NCI-H1105 (cell line): ENCODE results near the gene SF3A1.

Experiments used
- DNase-seq: peaks from one replicate; lab custom pipeline; 2025; lab: John Stamatoyannopoulos, UW

Gene SF3A1

DNA sequence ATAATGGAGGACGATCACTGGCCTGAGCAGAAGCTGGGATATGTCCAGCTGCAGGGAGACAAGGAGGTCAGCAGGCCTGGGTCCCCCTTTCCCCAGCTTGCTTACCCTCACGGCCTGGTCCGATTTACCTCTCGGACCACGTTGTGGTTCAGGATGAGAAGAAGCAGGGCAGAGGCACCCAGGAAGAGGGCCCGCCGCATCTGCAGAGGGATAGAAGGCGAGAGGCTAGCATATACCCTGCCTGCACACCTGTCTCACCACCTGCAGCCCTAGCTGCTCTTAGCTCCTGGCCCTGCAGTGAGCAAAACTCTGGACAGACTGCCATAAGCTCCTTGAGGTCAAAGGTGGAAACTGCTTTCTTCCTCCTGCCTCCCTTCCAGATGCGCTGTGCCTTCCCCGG lies 29.2 kb upstream of the SF3A1 start:
- DNase-seq, result no peak

DNA sequence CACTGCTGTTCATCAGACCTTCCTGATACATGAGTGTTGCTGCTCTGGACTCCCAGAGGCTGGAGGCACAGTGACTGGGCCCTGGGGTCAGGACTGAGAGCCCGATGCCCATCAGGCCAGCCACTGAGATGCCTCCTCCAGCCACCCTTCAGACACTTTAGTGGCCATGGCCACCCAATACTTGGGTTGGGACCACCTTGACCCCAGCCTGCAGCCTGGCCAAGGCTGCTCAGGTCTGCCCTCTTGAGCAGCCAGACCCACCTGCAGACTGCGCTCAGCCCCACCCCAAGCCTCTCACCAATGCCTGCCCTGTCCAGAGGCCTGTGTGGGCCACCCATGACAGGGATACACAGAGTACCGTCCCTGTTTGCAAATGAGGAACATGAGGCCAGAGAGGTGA lies 26.4 kb upstream of the SF3A1 start:
- no peak for DNase-seq

- no peak for DNase-seq
Observed at GRCh38 chr22:30382340-30382739, 25.6 kb upstream of the SF3A1 start.

- no peak for DNase-seq
Observed at GRCh38 chr22:30381264-30381663, 24.6 kb upstream of the SF3A1 start.

- no peak for DNase-seq
Observed at GRCh38 chr22:30380011-30380410, 23.3 kb upstream of the SF3A1 start.

GRCh38 chr22:30375312-30375849 lies 18.7 kb upstream of the SF3A1 start:
- DNase-seq, result no peak

DNA sequence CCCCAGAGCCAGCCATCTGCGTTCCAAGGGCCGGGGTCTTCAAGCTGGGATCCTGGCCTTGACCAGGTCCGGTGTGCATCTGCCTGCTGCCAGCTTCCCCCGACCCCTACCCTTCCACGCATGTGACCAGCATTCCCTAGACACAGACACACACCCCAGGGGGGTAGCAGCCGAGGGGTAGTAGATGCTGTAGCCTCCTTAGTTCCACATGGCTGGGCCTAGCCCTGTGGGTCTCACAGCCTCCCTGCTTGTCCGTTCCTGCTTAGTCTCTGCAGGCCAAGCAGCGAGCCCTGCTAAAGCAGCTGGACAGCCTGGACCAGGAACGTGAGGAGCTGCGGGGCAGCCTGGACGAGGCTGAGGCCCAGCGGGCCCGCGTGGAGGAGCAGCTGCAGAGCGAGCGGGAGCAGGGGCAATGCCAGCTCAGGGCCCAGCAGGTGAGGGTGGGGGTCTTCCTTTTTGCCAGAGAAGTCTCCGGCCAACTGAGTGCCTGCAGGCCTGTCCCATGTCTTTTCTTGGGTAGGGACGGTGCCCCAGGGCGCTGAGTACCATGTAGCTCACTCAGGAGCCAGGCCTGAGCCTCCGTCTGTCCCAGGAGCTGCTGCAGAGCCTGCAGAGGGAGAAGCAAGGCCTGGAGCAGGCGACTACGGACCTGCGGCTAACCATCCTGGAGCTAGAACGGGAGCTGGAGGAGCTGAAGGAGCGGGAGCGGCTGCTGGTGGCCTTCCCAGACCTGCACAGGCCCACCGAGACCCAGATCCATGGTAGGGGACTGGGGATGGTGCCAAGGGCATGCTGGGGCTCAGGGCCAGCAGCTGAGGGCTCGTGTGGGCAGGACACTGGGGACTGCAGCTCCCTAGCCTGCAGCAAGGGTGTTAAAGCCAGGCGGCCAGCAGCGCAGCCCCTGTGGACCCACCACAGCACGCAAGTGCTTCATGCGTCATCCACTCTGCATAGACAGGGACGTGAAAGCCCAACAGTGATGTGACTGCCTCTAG lies 16.9 kb upstream of the SF3A1 start:
- DNase-seq, result no peak

GRCh38 chr22:30372915-30373314 lies 16.2 kb upstream of the SF3A1 start:
- no peak for DNase-seq

DNA sequence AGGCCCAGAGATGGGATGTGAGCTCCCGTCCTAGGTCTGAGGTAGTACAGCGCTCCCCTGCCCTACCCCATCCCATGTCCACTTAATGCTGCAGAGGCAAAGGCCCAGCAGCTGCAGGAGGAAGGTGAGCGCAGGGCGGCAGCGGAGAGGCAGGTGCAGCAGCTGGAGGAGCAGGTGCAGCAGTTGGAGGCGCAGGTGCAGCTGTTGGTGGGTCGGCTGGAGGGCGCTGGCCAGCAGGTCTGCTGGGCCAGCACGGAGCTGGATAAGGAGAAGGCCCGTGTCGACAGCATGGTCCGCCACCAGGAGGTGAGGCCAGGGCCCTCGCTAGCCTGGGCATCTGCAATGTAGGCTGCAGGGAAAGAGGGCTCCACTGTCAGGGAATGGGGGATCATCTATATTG lies 15.3 kb upstream of the SF3A1 start:
- no peak for DNase-seq

- DNase-seq, result no peak
Observed at GRCh38 chr22:30371321-30371720, 14.6 kb upstream of the SF3A1 start.

DNA sequence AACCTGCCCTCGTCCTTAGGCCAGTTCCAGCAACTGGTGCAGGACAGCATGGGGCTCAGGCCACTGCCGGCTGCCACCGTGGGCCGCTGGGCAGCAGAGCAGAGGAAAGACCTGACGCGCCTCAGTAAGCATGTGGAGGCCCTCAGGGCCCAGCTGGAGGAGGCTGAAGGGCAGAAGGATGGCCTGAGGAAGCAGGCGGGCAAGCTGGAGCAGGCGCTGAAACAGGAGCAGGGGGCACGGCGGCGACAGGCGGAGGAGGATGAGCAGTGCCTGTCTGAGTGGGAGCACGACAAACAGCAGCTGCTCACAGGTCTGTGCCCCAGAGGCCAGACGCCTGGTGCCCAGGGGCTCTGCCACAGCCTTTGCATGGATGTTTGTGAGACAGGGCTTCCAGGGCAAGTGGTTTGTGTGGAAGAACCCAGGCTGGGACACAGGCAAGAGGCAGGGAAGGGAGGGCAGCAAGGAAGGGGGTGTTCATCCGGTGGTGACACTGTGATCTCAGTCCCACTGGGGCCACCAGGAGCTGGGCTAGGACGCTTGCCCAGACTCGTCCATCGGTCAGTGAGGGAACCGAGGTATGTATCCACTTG lies 14.0 kb upstream of the SF3A1 start:
- no peak for DNase-seq

- no peak for DNase-seq
Observed at GRCh38 chr22:30368420-30368819, 11.7 kb upstream of the SF3A1 start.

DNA sequence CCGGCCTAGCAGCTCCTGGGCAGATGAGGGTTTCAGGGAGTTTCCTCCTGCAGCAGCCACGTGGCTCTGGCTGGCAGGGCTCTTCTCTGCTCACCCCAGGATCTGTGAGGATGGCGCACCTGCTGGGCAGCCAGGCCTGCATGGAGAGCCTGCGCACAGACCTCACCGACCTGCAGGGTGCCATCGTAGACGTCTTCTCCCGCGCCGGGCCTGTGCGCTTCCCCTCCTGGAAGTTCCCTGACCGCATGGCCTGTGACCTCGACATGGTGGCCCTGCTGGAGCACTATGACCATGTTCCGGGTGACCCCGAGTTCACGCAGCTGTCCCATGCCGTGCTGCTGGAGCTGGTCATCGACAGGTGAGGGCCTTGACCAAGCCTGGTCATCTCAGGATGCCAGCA lies 9.2 kb upstream of the SF3A1 start:
- no peak for DNase-seq

DNA sequence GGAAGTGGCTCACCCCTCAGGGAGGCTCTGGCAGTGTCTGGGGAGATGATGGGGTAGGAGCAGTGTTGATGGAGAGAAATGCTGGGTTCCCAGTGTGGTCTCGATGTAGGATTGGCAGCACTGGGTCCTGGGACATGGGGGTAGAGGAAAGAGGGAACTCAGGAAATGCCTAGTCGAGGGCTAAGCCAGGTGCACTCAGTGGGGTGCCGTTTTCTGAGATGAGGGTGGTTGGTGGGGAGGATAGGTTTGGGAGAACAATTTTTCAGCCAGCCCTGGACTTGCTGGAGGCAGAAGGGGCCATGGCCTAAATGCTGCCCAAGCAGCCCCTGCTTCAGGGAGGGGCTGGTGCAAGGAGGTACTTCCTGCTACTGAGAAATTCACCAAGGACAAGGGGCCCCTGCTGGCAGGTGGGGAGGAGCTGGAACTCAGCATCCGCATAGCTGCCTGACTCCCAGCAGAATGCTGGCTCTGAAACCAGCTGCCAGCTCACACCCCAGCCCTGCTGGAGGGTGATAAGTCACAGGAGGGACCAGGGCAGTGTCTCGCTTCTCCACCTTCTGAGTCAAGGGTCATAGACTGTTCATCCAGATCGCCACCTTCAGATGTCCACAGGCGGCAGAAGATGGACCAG lies 6.1 kb upstream of the SF3A1 start:
- DNase-seq, result no peak

GRCh38 chr22:30361916-30362650 lies 5.4 kb upstream of the SF3A1 start:
- no peak for DNase-seq

- DNase-seq, result no peak
Observed at GRCh38 chr22:30358541-30358940, 1.8 kb upstream of the SF3A1 start.

GRCh38 chr22:30357650-30358215 lies 1.0 kb upstream of the SF3A1 start:
- no peak for DNase-seq

- no peak for DNase-seq
Observed at GRCh38 chr22:30357236-30357570, 509 bp upstream of the SF3A1 start.

DNA sequence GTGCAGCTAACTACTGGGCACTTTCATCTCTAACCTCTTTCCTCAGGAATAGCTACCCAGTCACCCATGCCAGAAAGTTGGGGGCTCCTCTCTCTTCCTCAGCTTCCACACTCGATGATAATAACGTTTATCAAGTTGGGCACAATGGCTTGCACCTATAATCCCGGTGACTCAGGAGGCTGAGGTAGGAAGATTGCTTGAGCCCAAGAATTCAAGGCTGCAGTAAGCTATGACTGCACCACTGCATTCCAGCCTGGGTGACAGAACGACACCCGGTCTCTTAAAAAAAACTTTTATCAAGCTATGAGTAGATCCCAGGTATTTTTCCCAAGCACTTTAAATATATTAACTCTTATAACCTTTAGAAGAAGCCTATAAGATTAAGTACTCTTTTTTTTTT lies 2.0 kb downstream of the SF3A1 start:
- no peak for DNase-seq

- no peak for DNase-seq
Observed at GRCh38 chr22:30351226-30351625, 5.5 kb downstream of the SF3A1 start.

GRCh38 chr22:30348809-30349208 lies 7.9 kb downstream of the SF3A1 start:
- no peak for DNase-seq

DNA sequence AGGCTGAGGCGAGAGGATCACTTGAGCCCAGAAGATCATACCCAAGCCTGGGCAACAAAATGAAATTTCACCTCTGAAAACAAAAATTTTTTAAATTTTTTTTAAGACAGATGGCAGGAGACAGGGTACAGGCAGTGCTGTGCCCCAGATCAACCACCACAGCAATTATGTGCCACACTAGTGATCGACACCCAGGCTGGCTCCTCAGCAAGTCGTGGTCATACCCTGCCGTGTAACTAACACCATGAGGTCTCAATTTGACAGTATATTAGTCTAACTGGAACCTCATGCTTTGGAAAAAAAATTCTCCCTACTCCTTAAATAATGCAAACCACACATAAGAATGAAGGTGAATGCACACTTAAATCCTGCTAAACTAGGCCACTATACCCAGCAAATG lies 8.3 kb downstream of the SF3A1 start:
- no peak for DNase-seq
